OCI-LY7 (cell line): ENCODE results near the gene ADGRL2. TPM values are rescaled to one million over a fixed set of nuclear protein-coding genes. Genes with fewer than 3 reads are reported as not detected.

ENCODE experiments used
- BruUV-seq: library from RNA; stranded (reverse); fragments of 400-500 nt; replicated peaks from 2 replicates; lab custom pipeline; 2021; lab: Mats Ljungman, UMichigan
- CTCF ChIA-PET: fragments of 300-600 bp; sonication (Branson Sonifier 250); formaldehyde crosslinking; loops from one replicate; lab custom pipeline; 2022; ENCODE audit warnings: antibody characterized with exemption; ENCODE audit not compliant: unreplicated experiment; lab: Charles Lee
- POLR2A ChIA-PET: fragments of 300-600 bp; sonication (Branson Sonifier 250); formaldehyde crosslinking; loops from one replicate; lab custom pipeline; 2022; ENCODE audit warnings: antibody characterized with exemption; lab: Charles Lee
- DNase-seq: peaks from one replicate; pipeline ENCODE4 v3.0.0-alpha.2; 2015; ENCODE audit warnings: low spot score
- H2AFZ ChIP-seq: fragments of 200-600 bp; sonication (generic), shearing (Covaris generic); 2 replicates; pipeline ENCODE4 v1.6.1; 2014; ENCODE audit warnings: mild to moderate bottlenecking, antibody characterized with exemption, low read length, moderate library complexity
- H3K27ac ChIP-seq: fragments of 200-600 bp; sonication (generic); 2 replicates; pipeline ENCODE4 v1.5.1; 2014; ENCODE audit warnings: mixed run types, low read depth, mild to moderate bottlenecking, moderate library complexity, low read length, inconsistent platforms; ENCODE audit not compliant: poor library complexity, severe bottlenecking
- H3K36me3 ChIP-seq: fragments of 200-600 bp; sonication (generic); 2 replicates; pipeline ENCODE4 v1.6.1; 2014; ENCODE audit warnings: mild to moderate bottlenecking, antibody characterized with exemption, low read length, moderate library complexity, mixed read lengths; ENCODE audit not compliant: insufficient read depth
- H3K4me1 ChIP-seq: fragments of 200-600 bp; sonication (generic); 2 replicates; pipeline ENCODE4 v1.5.1; 2014; ENCODE audit warnings: mild to moderate bottlenecking, low read length; ENCODE audit not compliant: insufficient read depth, poor library complexity, severe bottlenecking
- H3K4me2 ChIP-seq: fragments of 200-600 bp; sonication (generic); 2 replicates; pipeline ENCODE4 v1.6.1; 2014; ENCODE audit warnings: mild to moderate bottlenecking, low read length
- H3K4me3 ChIP-seq: fragments of 200-600 bp; sonication (generic); 2 replicates; pipeline ENCODE4 v1.5.1; 2014; ENCODE audit warnings: mild to moderate bottlenecking, low read depth, low read length; ENCODE audit not compliant: poor library complexity, severe bottlenecking
- H3K79me2 ChIP-seq: fragments of 200-600 bp; sonication (generic); 2 replicates; pipeline ENCODE4 v1.6.1; 2016; ENCODE audit warnings: low read depth, mild to moderate bottlenecking, low read length, moderate library complexity, mixed read lengths; ENCODE audit not compliant: insufficient read depth
- H3K9me2 ChIP-seq: fragments of 200-600 bp; sonication (generic); 2 replicates; pipeline ENCODE4 v1.6.1; 2016; ENCODE audit warnings: mild to moderate bottlenecking, low read length, mixed read lengths; ENCODE audit not compliant: insufficient read depth
- H3K9me3 ChIP-seq: fragments of 200-600 bp; sonication (generic); 2 replicates; pipeline ENCODE4 v1.6.1; 2014; ENCODE audit warnings: mild to moderate bottlenecking, mixed run types, low read length, mixed read lengths
- H4K20me1 ChIP-seq: fragments of 200-600 bp; sonication (generic); 2 replicates; pipeline ENCODE4 v1.6.1; 2014; ENCODE audit warnings: mild to moderate bottlenecking, antibody characterized with exemption, low read length, moderate library complexity, mixed read lengths; ENCODE audit not compliant: insufficient read depth
- EZH2phosphoT487 ChIP-seq: fragments of 200-600 bp; sonication (generic); IDR thresholded peaks from 2 replicates; pipeline ENCODE4 v1.6.1; 2018; ENCODE audit warnings: low read depth, borderline replicate concordance, mild to moderate bottlenecking, mixed run types, antibody characterized with exemption, low read length, moderate library complexity, mixed read lengths
- intact Hi-C: fragments of 100-400 bp; cut with micrococcal nuclease; formaldehyde crosslinking; loops from one replicate; pipeline ENCODE4 v1.10.0; 2022; ENCODE audit not compliant: unreplicated experiment
- total RNA-seq, 2 experiments: library from RNA; depleted of rRNA in 1 of 2; stranded (reverse); fragments of >200 nt in 1 of 2; shearing (Covaris generic) in 1 of 2; gene quantifications; 2 replicates each; pipeline ENCODE4 v1.2.3, GENCODE V29; 2014 to 2022
- TF ChIP-seq, protein P1 (sequence below): fragments of 200-600 bp; sonication (generic); conservative IDR thresholded peaks from 2 replicates; pipeline ENCODE4 v1.5.1; 2014; ENCODE audit warnings: mild to moderate bottlenecking, antibody characterized with exemption, low read length, moderate library complexity, mixed read lengths

Gene ADGRL2
- total RNA-seq, 2 experiments from 2014 or later = not detected

DNA sequence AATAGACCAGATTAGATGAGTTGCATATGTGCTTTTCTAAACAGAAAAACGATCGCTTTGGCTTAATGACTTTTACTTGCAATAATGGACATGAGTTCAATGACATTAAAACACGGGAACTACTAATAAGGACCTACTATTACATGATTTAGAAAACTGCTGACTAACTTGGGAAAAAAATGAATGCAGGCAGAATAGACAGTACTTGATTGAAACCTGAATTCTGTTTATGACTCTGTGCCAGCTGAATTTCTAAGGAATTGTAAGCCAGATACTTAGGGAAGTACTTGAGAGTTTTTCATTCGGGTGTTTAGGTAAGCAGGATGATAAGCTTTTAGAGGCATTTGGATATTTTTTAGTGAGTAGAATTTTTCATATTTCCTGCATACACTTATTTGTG lies 12.0 kb downstream of the ADGRL2 start:
- TF ChIP-seq, protein P1, sequence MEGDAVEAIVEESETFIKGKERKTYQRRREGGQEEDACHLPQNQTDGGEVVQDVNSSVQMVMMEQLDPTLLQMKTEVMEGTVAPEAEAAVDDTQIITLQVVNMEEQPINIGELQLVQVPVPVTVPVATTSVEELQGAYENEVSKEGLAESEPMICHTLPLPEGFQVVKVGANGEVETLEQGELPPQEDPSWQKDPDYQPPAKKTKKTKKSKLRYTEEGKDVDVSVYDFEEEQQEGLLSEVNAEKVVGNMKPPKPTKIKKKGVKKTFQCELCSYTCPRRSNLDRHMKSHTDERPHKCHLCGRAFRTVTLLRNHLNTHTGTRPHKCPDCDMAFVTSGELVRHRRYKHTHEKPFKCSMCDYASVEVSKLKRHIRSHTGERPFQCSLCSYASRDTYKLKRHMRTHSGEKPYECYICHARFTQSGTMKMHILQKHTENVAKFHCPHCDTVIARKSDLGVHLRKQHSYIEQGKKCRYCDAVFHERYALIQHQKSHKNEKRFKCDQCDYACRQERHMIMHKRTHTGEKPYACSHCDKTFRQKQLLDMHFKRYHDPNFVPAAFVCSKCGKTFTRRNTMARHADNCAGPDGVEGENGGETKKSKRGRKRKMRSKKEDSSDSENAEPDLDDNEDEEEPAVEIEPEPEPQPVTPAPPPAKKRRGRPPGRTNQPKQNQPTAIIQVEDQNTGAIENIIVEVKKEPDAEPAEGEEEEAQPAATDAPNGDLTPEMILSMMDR = no peak
- no peak for TF ChIP-seq EZH2phosphoT487
- no peak overlapping the region for H2AFZ ChIP-seq
- DNase-seq = no peak
- H3K9me2 ChIP-seq = no peaks in the 10 kb centered on the region
- H3K79me2 ChIP-seq = no peaks in the 10 kb centered on the region
- H3K9me3 ChIP-seq = no peaks in the 10 kb centered on the region
- no peaks in the 10 kb centered on the region for H4K20me1 ChIP-seq
- H3K36me3 ChIP-seq = no peaks in the 10 kb centered on the region
- ChIA-PET POLR2A (no interaction called here), CTCF (no interaction called here)
- intact Hi-C loops = no loop called here
- no TSS peak for BruUV-seq
- no peak overlapping the region for H3K4me3 ChIP-seq
- no peaks in the 10 kb centered on the region for H3K4me1 ChIP-seq
- no peak overlapping the region for H3K27ac ChIP-seq
- H3K4me2 ChIP-seq = no peak overlapping the region

DNA sequence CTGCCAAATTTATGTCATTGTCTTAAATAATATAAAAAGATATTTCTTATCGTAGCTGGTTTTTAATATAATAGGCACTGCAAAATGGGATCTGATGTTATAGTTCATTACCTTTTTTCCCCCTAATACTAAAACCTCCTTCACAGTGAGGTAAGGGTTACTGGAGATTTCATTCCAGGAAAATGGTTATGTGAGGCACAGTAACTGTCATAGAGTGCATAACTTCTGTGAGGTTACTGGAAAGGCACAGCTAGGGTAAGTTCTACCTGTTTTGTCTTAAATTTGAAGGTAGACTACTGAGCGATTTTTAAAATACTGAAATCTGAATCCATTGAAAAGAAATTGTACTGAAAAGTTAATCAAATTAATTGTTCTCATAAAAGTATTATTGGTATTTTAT lies 13.0 kb downstream of the ADGRL2 start:
- Histone ChIP-seq H2AFZ (no peak overlapping the region), H3K4me2 (no peak overlapping the region), H3K79me2 (no peaks in the 10 kb centered on the region), H3K9me2 (no peaks in the 10 kb centered on the region), H3K36me3 (no peaks in the 10 kb centered on the region), H3K4me3 (no peak overlapping the region), H3K4me1 (no peaks in the 10 kb centered on the region), H3K9me3 (no peaks in the 10 kb centered on the region), H4K20me1 (no peaks in the 10 kb centered on the region), H3K27ac (no peak overlapping the region)
- TF ChIP-seq, protein P1 = no peak
- no peak for TF ChIP-seq EZH2phosphoT487
- ChIA-PET CTCF (no interaction called here), POLR2A (no interaction called here)
- intact Hi-C loops = no loop called here
- DNase-seq = no peak
- BruUV-seq = no TSS peak

DNA sequence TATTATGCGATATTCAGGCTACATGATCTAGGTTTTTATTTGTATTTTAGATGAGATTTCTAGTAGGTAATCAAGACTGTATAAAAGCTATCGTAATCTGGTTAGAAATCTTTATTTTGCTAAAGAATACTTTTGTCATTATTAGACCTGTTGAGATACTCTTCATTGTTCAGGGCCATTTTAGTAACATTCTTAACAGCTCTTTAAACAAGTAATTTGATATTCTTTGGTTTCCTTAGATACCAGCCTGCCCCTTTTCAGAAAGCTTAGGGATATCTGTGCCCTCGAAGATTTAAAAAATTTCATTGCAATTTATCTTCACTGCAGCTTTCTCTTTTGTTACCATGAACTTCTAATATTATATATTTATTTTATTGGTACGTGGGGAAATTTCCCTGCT lies 18.9 kb downstream of the ADGRL2 start:
- POLR2A ChIA-PET = no interaction called here

More for the DNA sequence above, 18.9 kb downstream of the ADGRL2 start:
- Histone ChIP-seq H2AFZ (no peak overlapping the region), H3K27ac (no peak overlapping the region), H3K36me3 (no peaks in the 10 kb centered on the region), H4K20me1 (no peaks in the 10 kb centered on the region), H3K4me2 (no peak overlapping the region), H3K4me1 (no peaks in the 10 kb centered on the region), H3K9me3 (no peaks in the 10 kb centered on the region), H3K9me2 (no peaks in the 10 kb centered on the region; the same call in 1 of the 2 replicates), H3K79me2 (no peaks in the 10 kb centered on the region), H3K4me3 (no peak overlapping the region)
- no peak for TF ChIP-seq EZH2phosphoT487
- TF ChIP-seq, protein P1 = no peak
- intact Hi-C loops = no loop called here
- no TSS peak for BruUV-seq
- no peak for DNase-seq
- CTCF ChIA-PET = no interaction called here
